Choroid plexus epithelial cell (primary cell): ENCODE data around the gene MYO18B.
A peak's percentile ranks its signal among the peaks of the same experiment; 100 is the strongest.

Experiments used
- DNase-seq: peaks from one replicate; pipeline ENCODE4 v3.0.0-alpha.2; 2010; ENCODE audit warnings: low read depth
- H3K4me3 ChIP-seq: 2 replicates; pipeline ENCODE4 v1.5.1; 2011; ENCODE audit warnings: low read depth, mild to moderate bottlenecking, control low read depth, low read length, moderate library complexity
- CTCF ChIP-seq: conservative IDR thresholded peaks from 2 replicates; pipeline ENCODE4 v1.5.1; 2011; ENCODE audit warnings: low read depth, mild to moderate bottlenecking, control low read depth, inconsistent platforms, low read length, moderate library complexity

The MYO18B gene

GRCh38 chr22:25772288-25772687 is 30.3 kb downstream of the MYO18B start:
- TF ChIP-seq CTCF = no peak
- no peak for DNase-seq
- no peak overlapping the region for H3K4me3 ChIP-seq

- peak; percentile 60 for TF ChIP-seq CTCF
- no peak overlapping the region for H3K4me3 ChIP-seq
- DNase-seq = no peak
Measured at GRCh38 chr22:25774575-25775026, 32.6 kb downstream of the MYO18B start.

- no peak overlapping the region for H3K4me3 ChIP-seq
- no peak for TF ChIP-seq CTCF
- DNase-seq = peak; percentile 23
Measured at GRCh38 chr22:25775531-25775930, 33.5 kb downstream of the MYO18B start.

- no peak for DNase-seq
- no peak for TF ChIP-seq CTCF
- H3K4me3 ChIP-seq = no peak overlapping the region
Measured at GRCh38 chr22:25777411-25777810, 35.4 kb downstream of the MYO18B start.

- H3K4me3 ChIP-seq = no peak overlapping the region
- TF ChIP-seq CTCF = peak; percentile 62
- DNase-seq = peak; percentile 76
Measured at GRCh38 chr22:25777870-25778269, 35.9 kb downstream of the MYO18B start.

GRCh38 chr22:25779426-25779825 is 37.4 kb downstream of the MYO18B start:
- TF ChIP-seq CTCF = no peak
- H3K4me3 ChIP-seq = no peak overlapping the region
- DNase-seq = no peak

GRCh38 chr22:25779890-25780289 is 37.9 kb downstream of the MYO18B start:
- no peak for TF ChIP-seq CTCF
- no peak overlapping the region for H3K4me3 ChIP-seq
- no peak for DNase-seq
